ENCODE data around the gene NOTCH2.

DNA sequence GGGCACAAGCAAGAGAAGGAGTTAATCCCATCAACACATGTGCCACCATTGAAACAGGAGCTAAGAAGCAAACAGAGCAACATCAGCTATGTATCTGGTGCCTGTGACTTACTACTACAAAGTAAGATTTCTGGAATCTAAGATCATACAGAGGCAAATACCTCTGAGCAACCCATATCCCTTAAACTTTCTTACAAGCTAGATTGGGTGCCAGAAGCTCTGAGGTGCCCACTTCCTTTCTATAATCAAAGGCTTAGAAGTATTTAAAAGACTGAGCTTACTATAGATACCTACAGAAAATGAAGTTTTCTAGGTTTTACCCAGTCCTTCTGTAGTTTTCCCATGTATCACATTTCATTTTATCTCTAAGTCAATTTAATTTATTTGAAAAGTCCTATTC is 128.8 kb downstream of the NOTCH2 start:
- TF ChIP-seq CTCF (IDR thresholded peaks at IDR 0.05; ENCODE audit: low read depth, low read length) (no peak), POLR2A (IDR thresholded peaks at IDR 0.05; ENCODE audit: extremely low read depth, insufficient read length) (no peak)
